ENCODE results near the gene LZTS2.

The LZTS2 gene

GRCh38 chr10:101042118-101042517 lies 42.5 kb downstream of the LZTS2 start:
- Histone ChIP-seq H3K4me1 (ENCODE audit: insufficient read depth, low read length) (peaks cover 23% of the 10 kb centered on the region), H3K9me3 (ENCODE audit: low read length) (no peaks in the 10 kb centered on the region), H3K27ac (ENCODE audit: low read depth, low read length) (peak overlapping the region; percentile 45), H3K9ac (ENCODE audit: low read length) (peak overlapping the region; percentile 68), H3K27me3 (ENCODE audit: control insufficient read depth in 1 of 2, insufficient read depth in 2 of 2, low read length in 2 of 2) (peaks cover 0 to 7% of the 10 kb centered on the region in 2 donors), H3K36me3 (ENCODE audit: insufficient read depth, low read length) (peaks cover 26% of the 10 kb centered on the region), H3K4me3 (ENCODE audit: low read depth in 1 of 2, low read length in 2 of 2) (peak overlapping the region; percentile 38 to 78)

GRCh38 chr10:101042667-101043362 lies 43.2 kb downstream of the LZTS2 start:
- peak overlapping the region; percentile 38 to 78 for H3K4me3 ChIP-seq (ENCODE audit: low read depth in 1 of 2, low read length in 2 of 2)
- H3K4me1 ChIP-seq (ENCODE audit: insufficient read depth, low read length): peaks cover 23% of the 10 kb centered on the region
- peak overlapping the region; percentile 45 for H3K27ac ChIP-seq (ENCODE audit: low read depth, low read length)
- H3K9ac ChIP-seq (ENCODE audit: low read length): peak overlapping the region; percentile 68
- H3K9me3 ChIP-seq (ENCODE audit: low read length): no peaks in the 10 kb centered on the region
- peaks cover 0 to 14% of the 10 kb centered on the region in 2 donors for H3K27me3 ChIP-seq (ENCODE audit: control insufficient read depth in 1 of 2, insufficient read depth in 2 of 2, low read length in 2 of 2)
- peaks cover 19% of the 10 kb centered on the region for H3K36me3 ChIP-seq (ENCODE audit: insufficient read depth, low read length)

GRCh38 chr10:101043363-101043707 lies 43.7 kb downstream of the LZTS2 start:
- peak overlapping the region; percentile 45 for H3K27ac ChIP-seq (ENCODE audit: low read depth, low read length)
- no peaks in the 10 kb centered on the region for H3K9me3 ChIP-seq (ENCODE audit: low read length)
- peaks cover 14% of the 10 kb centered on the region for H3K36me3 ChIP-seq (ENCODE audit: insufficient read depth, low read length)
- H3K27me3 ChIP-seq (ENCODE audit: control insufficient read depth in 1 of 2, insufficient read depth in 2 of 2, low read length in 2 of 2): peaks cover 4 to 19% of the 10 kb centered on the region in 2 donors
- peak overlapping the region; percentile 68 for H3K9ac ChIP-seq (ENCODE audit: low read length)
- peaks cover 23% of the 10 kb centered on the region for H3K4me1 ChIP-seq (ENCODE audit: insufficient read depth, low read length)
- peak overlapping the region; percentile 38 to 78 for H3K4me3 ChIP-seq (ENCODE audit: low read depth in 1 of 2, low read length in 2 of 2)

- Histone ChIP-seq H3K27ac (ENCODE audit: low read depth, low read length) (no peak overlapping the region), H3K36me3 (ENCODE audit: insufficient read depth, low read length) (peaks cover 7% of the 10 kb centered on the region), H3K4me3 (ENCODE audit: low read depth in 1 of 2, low read length in 2 of 2) (no peak overlapping the region), H3K9ac (ENCODE audit: low read length) (no peak overlapping the region), H3K9me3 (ENCODE audit: low read length) (no peaks in the 10 kb centered on the region), H3K27me3 (ENCODE audit: control insufficient read depth in 1 of 2, insufficient read depth in 2 of 2, low read length in 2 of 2) (peaks cover 11 to 27% of the 10 kb centered on the region in 2 donors), H3K4me1 (ENCODE audit: insufficient read depth, low read length) (peaks cover 23% of the 10 kb centered on the region)
These were observed 44.5 kb downstream of the LZTS2 start for GRCh38 chr10:101044117-101044516.

GRCh38 chr10:101046332-101047238 lies 47.0 kb downstream of the LZTS2 start:
- peaks cover 30 to 51% of the 10 kb centered on the region in 2 donors for H3K27me3 ChIP-seq (ENCODE audit: control insufficient read depth in 1 of 2, insufficient read depth in 2 of 2, low read length in 2 of 2)
- H3K4me1 ChIP-seq (ENCODE audit: insufficient read depth, low read length): peaks cover 19% of the 10 kb centered on the region
- H3K9ac ChIP-seq (ENCODE audit: low read length): no peak overlapping the region
- H3K27ac ChIP-seq (ENCODE audit: low read depth, low read length): no peak overlapping the region
- no peak overlapping the region for H3K4me3 ChIP-seq (ENCODE audit: low read depth in 1 of 2, low read length in 2 of 2)
- no peaks in the 10 kb centered on the region for H3K9me3 ChIP-seq (ENCODE audit: low read length)
- H3K36me3 ChIP-seq (ENCODE audit: insufficient read depth, low read length): no peaks in the 10 kb centered on the region

- Histone ChIP-seq H3K4me1 (ENCODE audit: insufficient read depth, low read length) (peaks cover 12% of the 10 kb centered on the region), H3K9me3 (ENCODE audit: low read length) (no peaks in the 10 kb centered on the region), H3K27me3 (ENCODE audit: control insufficient read depth in 1 of 2, insufficient read depth in 2 of 2, low read length in 2 of 2) (peaks cover 30 to 57% of the 10 kb centered on the region in 2 donors), H3K27ac (ENCODE audit: low read depth, low read length) (no peak overlapping the region), H3K9ac (ENCODE audit: low read length) (no peak overlapping the region), H3K36me3 (ENCODE audit: insufficient read depth, low read length) (no peaks in the 10 kb centered on the region), H3K4me3 (ENCODE audit: low read depth in 1 of 2, low read length in 2 of 2) (no peak overlapping the region)
These were observed 47.7 kb downstream of the LZTS2 start for GRCh38 chr10:101047268-101047667.

GRCh38 chr10:101047961-101048892 lies 48.6 kb downstream of the LZTS2 start:
- no peaks in the 10 kb centered on the region for H3K36me3 ChIP-seq (ENCODE audit: insufficient read depth, low read length)
- H3K9ac ChIP-seq (ENCODE audit: low read length): no peak overlapping the region
- no peak overlapping the region for H3K27ac ChIP-seq (ENCODE audit: low read depth, low read length)
- H3K4me1 ChIP-seq (ENCODE audit: insufficient read depth, low read length): peaks cover 5% of the 10 kb centered on the region
- H3K27me3 ChIP-seq (ENCODE audit: control insufficient read depth in 1 of 2, insufficient read depth in 2 of 2, low read length in 2 of 2): peaks cover 30 to 58% of the 10 kb centered on the region in 2 donors
- H3K4me3 ChIP-seq (ENCODE audit: low read depth in 1 of 2, low read length in 2 of 2): peak overlapping the region in 1 of 2 donors; percentile 27
- no peaks in the 10 kb centered on the region for H3K9me3 ChIP-seq (ENCODE audit: low read length)

- Histone ChIP-seq H3K4me1 (ENCODE audit: insufficient read depth, low read length) (no peaks in the 10 kb centered on the region), H3K27ac (ENCODE audit: low read depth, low read length) (no peak overlapping the region), H3K9ac (ENCODE audit: low read length) (no peak overlapping the region), H3K27me3 (ENCODE audit: control insufficient read depth in 1 of 2, insufficient read depth in 2 of 2, low read length in 2 of 2) (peaks cover 30 to 58% of the 10 kb centered on the region in 2 donors), H3K4me3 (ENCODE audit: low read depth in 1 of 2, low read length in 2 of 2) (no peak overlapping the region), H3K9me3 (ENCODE audit: low read length) (no peaks in the 10 kb centered on the region), H3K36me3 (ENCODE audit: insufficient read depth, low read length) (no peaks in the 10 kb centered on the region)
These were observed 50.8 kb downstream of the LZTS2 start for GRCh38 chr10:101050208-101051069.

GRCh38 chr10:101052285-101052684 lies 52.7 kb downstream of the LZTS2 start:
- Histone ChIP-seq H3K27ac (ENCODE audit: low read depth, low read length) (no peak overlapping the region), H3K36me3 (ENCODE audit: insufficient read depth, low read length) (no peaks in the 10 kb centered on the region), H3K27me3 (ENCODE audit: control insufficient read depth in 1 of 2, insufficient read depth in 2 of 2, low read length in 2 of 2) (peaks cover 30 to 50% of the 10 kb centered on the region in 2 donors), H3K9me3 (ENCODE audit: low read length) (no peaks in the 10 kb centered on the region), H3K4me3 (ENCODE audit: low read depth in 1 of 2, low read length in 2 of 2) (no peak overlapping the region), H3K4me1 (ENCODE audit: insufficient read depth, low read length) (no peaks in the 10 kb centered on the region), H3K9ac (ENCODE audit: low read length) (no peak overlapping the region)

GRCh38 chr10:101053516-101053915 lies 53.9 kb downstream of the LZTS2 start:
- no peaks in the 10 kb centered on the region for H3K36me3 ChIP-seq (ENCODE audit: insufficient read depth, low read length)
- no peak overlapping the region for H3K4me3 ChIP-seq (ENCODE audit: low read depth in 1 of 2, low read length in 2 of 2)
- H3K27me3 ChIP-seq (ENCODE audit: control insufficient read depth in 1 of 2, insufficient read depth in 2 of 2, low read length in 2 of 2): peaks cover 25 to 38% of the 10 kb centered on the region in 2 donors
- no peaks in the 10 kb centered on the region for H3K9me3 ChIP-seq (ENCODE audit: low read length)
- no peak overlapping the region for H3K27ac ChIP-seq (ENCODE audit: low read depth, low read length)
- no peaks in the 10 kb centered on the region for H3K4me1 ChIP-seq (ENCODE audit: insufficient read depth, low read length)
- H3K9ac ChIP-seq (ENCODE audit: low read length): no peak overlapping the region

Data from muscle layer of colon (tissue), 2 donors.